HepG2 (cell line): ENCODE measurements around the gene NR1I2. TPM values are rescaled to one million over a fixed set of nuclear protein-coding genes. Genes with fewer than 3 reads are reported as not detected.
A peak's percentile ranks its signal among the peaks of the same experiment; 100 is the strongest.

Source experiments
- ATF4 ChIP-seq, 2 experiments: fragments of 450-650 bp in 1 of 2; sonication (generic) in 1 of 2; formaldehyde crosslinking; IDR thresholded peaks; 2 replicates each; pipeline versions ENCODE4 v1.5.0 to v1.8.0; 2020 to 2022; ENCODE audit warnings: mild to moderate bottlenecking in 1 of 2, missing genetic modification reagents in 1 of 2
- ATF5 ChIP-seq: sonication (generic); formaldehyde crosslinking; IDR thresholded peaks from 2 replicates; pipeline ENCODE4 v1.4.0; 2020; ENCODE audit warnings: mild to moderate bottlenecking, low read depth, missing genetic modification reagents
- DMAP1 ChIP-seq: IDR thresholded peaks from 2 replicates; pipeline ENCODE4 v1.6.1; 2016
- EP300 ChIP-seq, 3 experiments: sonication (generic) in 1 of 3; formaldehyde crosslinking in 1 of 3; IDR thresholded peaks; 2 replicates each; pipeline versions ENCODE4 v1.5.1 to v1.6.1; 2011 to 2020; ENCODE audit warnings: low read depth in 2 of 3, low read length in 2 of 3, borderline replicate concordance in 1 of 3, improper control_type of control experiment in 1 of 3, mild to moderate bottlenecking in 1 of 3, missing genetic modification reagents in 1 of 3, moderate library complexity in 1 of 3
- ETV5 ChIP-seq: IDR thresholded peaks from 2 replicates; pipeline ENCODE4 v1.6.1; 2018; ENCODE audit warnings: missing biosample characterization, missing genetic modification reagents, inconsistent platforms, borderline replicate concordance
- FOXA3 ChIP-seq: IDR thresholded peaks from 2 replicates; pipeline ENCODE4 v1.6.1; 2016; ENCODE audit warnings: missing genetic modification reagents, missing compliant biosample characterization
- HNF4G ChIP-seq, 2 experiments: sonication (generic) in 1 of 2; formaldehyde crosslinking in 1 of 2; IDR thresholded peaks; 2 replicates each; pipeline versions ENCODE4 v1.4.0 to v1.6.1; 2011 to 2020; ENCODE audit warnings: borderline replicate concordance in 2 of 2, low read depth in 2 of 2, mild to moderate bottlenecking in 2 of 2, low read length in 1 of 2, missing genetic modification reagents in 1 of 2, moderate library complexity in 1 of 2
- PATZ1 ChIP-seq: sonication (generic); formaldehyde crosslinking; IDR thresholded peaks from 2 replicates; pipeline ENCODE4 v1.4.0; 2020; ENCODE audit warnings: missing genetic modification reagents
- PHF21A ChIP-seq: sonication (generic); formaldehyde crosslinking; IDR thresholded peaks from 2 replicates; pipeline ENCODE4 v1.5.0; 2020; ENCODE audit warnings: mild to moderate bottlenecking, missing genetic modification reagents
- RFX3 ChIP-seq: IDR thresholded peaks from 2 replicates; pipeline ENCODE4 v1.6.1; 2016; ENCODE audit warnings: missing biosample characterization, missing genetic modification reagents
- SOX13 ChIP-seq, 3 experiments: fragments of 450-650 bp in 1 of 3; sonication (generic) in 1 of 3; formaldehyde crosslinking in 1 of 3; IDR thresholded peaks in 2 of 3; conservative IDR thresholded peaks in 1 of 3; 2 replicates each; pipeline versions ENCODE4 v1.5.0 to v1.6.1; 2016 to 2020; ENCODE audit warnings: antibody characterized with exemption in 1 of 3, mild to moderate bottlenecking in 1 of 3, missing compliant biosample characterization in 1 of 3, missing genetic modification reagents in 1 of 3, moderate library complexity in 1 of 3
- YY1 ChIP-seq: IDR thresholded peaks from 2 replicates; pipeline ENCODE4 v1.6.1; 2011; ENCODE audit warnings: low read length, low read depth, moderate library complexity, mild to moderate bottlenecking; ENCODE audit not compliant: insufficient read depth, insufficient replicate concordance
- ZBTB10 ChIP-seq: sonication (generic); formaldehyde crosslinking; IDR thresholded peaks from 2 replicates; pipeline ENCODE4 v1.4.0; 2020; ENCODE audit warnings: missing genetic modification reagents, borderline replicate concordance
- ZBTB44 ChIP-seq: sonication (generic); formaldehyde crosslinking; IDR thresholded peaks from 2 replicates; pipeline ENCODE4 v1.4.0; 2020; ENCODE audit warnings: missing genetic modification reagents
- ZFP37 ChIP-seq: sonication (generic); formaldehyde crosslinking; IDR thresholded peaks from 2 replicates; pipeline ENCODE4 v1.4.0; 2020; ENCODE audit warnings: missing genetic modification reagents, borderline replicate concordance
- ZMYM2 ChIP-seq: sonication (generic); formaldehyde crosslinking; IDR thresholded peaks from 2 replicates; pipeline ENCODE4 v1.8.0; 2022; ENCODE audit warnings: mild to moderate bottlenecking, missing genetic modification reagents
- ZNF225 ChIP-seq: sonication (generic); formaldehyde crosslinking; IDR thresholded peaks from 2 replicates; pipeline ENCODE4 v1.4.0; 2020; ENCODE audit warnings: mild to moderate bottlenecking, missing genetic modification reagents
- ZNF354B ChIP-seq: sonication (generic); formaldehyde crosslinking; IDR thresholded peaks from 2 replicates; pipeline ENCODE4 v1.8.0; 2022; ENCODE audit warnings: mild to moderate bottlenecking, missing genetic modification reagents
- ZNF556 ChIP-seq: sonication (generic); formaldehyde crosslinking; IDR thresholded peaks from 2 replicates; pipeline ENCODE4 v1.4.0; 2020; ENCODE audit warnings: mild to moderate bottlenecking, missing genetic modification reagents, borderline replicate concordance
- ZNF644 ChIP-seq: IDR thresholded peaks from 2 replicates; pipeline ENCODE4 v1.6.1; 2016; ENCODE audit warnings: low read depth
- polyA plus RNA-seq, 8 experiments: library from polyadenylated mRNA; depleted of rRNA in 3 of 8; stranded (reverse) in 7 of 8; unstranded in 1 of 8; fragments of >200 nt; fragmentation: Illumina TruSeq in 4 of 8; extraction: Trizol in 4 of 8; gene quantifications; 2 replicates each; pipeline versions ENCODE4 v1.2.1 to v1.2.3, GENCODE V29; 2011 to 2016; ENCODE audit warnings: low read depth in 4 of 8, missing spikeins in 1 of 8, mixed read lengths in 1 of 8; ENCODE audit not compliant: insufficient read depth in 1 of 8
- total RNA-seq, 5 experiments: library from RNA; depleted of rRNA; stranded (reverse); fragments of >200 nt; fragmentation: Illumina TruSeq; extraction: Trizol; gene quantifications; 2 replicates each; pipeline ENCODE4 v1.2.3, GENCODE V29; 2016; ENCODE audit warnings: low read depth in 1 of 5

NR1I2 gene
- total and polyA plus RNA-seq, 2 of the 13 experiments (the other 11 are each of a cell fraction or from before 2014, with no cell fraction given): 8.8 to 13.4 TPM

GRCh38 chr3:119825820-119826219, 43.9 kb downstream of the NR1I2 start (continued):
- TF ChIP-seq ZBTB10 (no peak), ZBTB44 (no peak), PHF21A (CRISPR knock-in tag) (peak; percentile 61; the same call in 1 of the 2 replicates), ZMYM2 (CRISPR knock-in tag) (0 out of 2 replicates have a peak, but pooled peaks have one; percentile 28), ETV5 (CRISPR knock-in tag) (peak; percentile 48; the same call in 1 of the 2 replicates), FOXA3 (CRISPR knock-in tag) (peak; percentile 67), YY1 (no peak), SOX13 (IDR thresholded peaks at IDR 0.05) (no peak), SOX13 (CRISPR knock-in tag; conservative IDR thresholded peaks at IDR 0.05 in 1 of 2, IDR thresholded peaks at IDR 0.05 in 1 of 2) (peak in 1 of 2 experiments; percentile 56; a peak in 2 of 4 replicates), ZNF644 (CRISPR knock-in tag) (peak; percentile 59; the same call in 1 of the 2 replicates), ATF5 (no peak), ZNF354B (CRISPR knock-in tag) (no peak), EP300 (IDR thresholded peaks at IDR 0.05; ENCODE audit: low read depth in 2 of 2, low read length in 2 of 2) (peak in 1 of 2 experiments; percentile 67; a peak in 2 of 4 replicates), EP300 (CRISPR knock-in tag; IDR thresholded peaks at IDR 0.05; ENCODE audit: borderline replicate concordance) (0 out of 2 replicates have a peak, but pooled peaks have one; percentile 44), ATF4 (CRISPR knock-in tag; IDR thresholded peaks at IDR 0.05) (0 out of 4 replicates have a peak, but pooled peaks of 1 of the 2 experiments have one; percentile 15), ZFP37 (CRISPR knock-in tag) (0 out of 2 replicates have a peak, but pooled peaks have one; percentile 36), RFX3 (CRISPR knock-in tag) (no peak), HNF4G (IDR thresholded peaks at IDR 0.05; ENCODE audit: borderline replicate concordance, low read depth, low read length) (peak; percentile 88), HNF4G (CRISPR knock-in tag; IDR thresholded peaks at IDR 0.05; ENCODE audit: borderline replicate concordance, low read depth) (peak; percentile 83), PATZ1 (0 out of 2 replicates have a peak, but pooled peaks have one; percentile 25), ZNF225 (CRISPR knock-in tag) (no peak), ZNF556 (CRISPR knock-in tag) (no peak), DMAP1 (CRISPR knock-in tag) (peak; percentile 56; the same call in 1 of the 2 replicates)
